Smooth muscle cell (in vitro differentiated cells): ENCODE data around the gene PCSK6. TPM values are rescaled to one million over a fixed set of nuclear protein-coding genes. Genes with fewer than 3 reads are reported as not detected.

Experiments
- DNase-seq: peaks from one replicate; lab custom pipeline; 2025; ENCODE audit not compliant: unreplicated experiment; lab: John Stamatoyannopoulos, UW
- H2AFZ ChIP-seq: fragments of 200-600 bp; sonication (generic); 2 replicates; pipeline ENCODE4 v1.6.0; 2016; ENCODE audit warnings: antibody characterized with exemption, low read depth, mild to moderate bottlenecking
- H3F3A ChIP-seq: fragments of 200-600 bp; sonication (generic); 2 replicates; pipeline ENCODE4 v1.6.0; 2017; ENCODE audit warnings: antibody characterized with exemption, low read depth
- H3K27ac ChIP-seq: fragments of 200-600 bp; sonication (generic); 2 replicates; pipeline ENCODE4 v1.5.1; 2016; ENCODE audit warnings: low read depth, mild to moderate bottlenecking
- H3K27me3 ChIP-seq: fragments of 200-600 bp; sonication (generic); 2 replicates; pipeline ENCODE4 v1.6.1; 2016; ENCODE audit warnings: low read depth, mild to moderate bottlenecking
- H3K36me3 ChIP-seq: fragments of 200-600 bp; sonication (generic); 2 replicates; pipeline ENCODE4 v1.5.1; 2016; ENCODE audit warnings: low read depth
- H3K4me1 ChIP-seq: fragments of 200-600 bp; sonication (generic); 2 replicates; pipeline ENCODE4 v1.5.1; 2016; ENCODE audit warnings: low read depth
- H3K4me2 ChIP-seq: fragments of 200-600 bp; sonication (generic); 2 replicates; pipeline ENCODE4 v1.6.0; 2016; ENCODE audit warnings: mild to moderate bottlenecking
- H3K4me3 ChIP-seq: fragments of 200-600 bp; sonication (generic); 2 replicates; pipeline ENCODE4 v1.5.1; 2016; ENCODE audit warnings: mild to moderate bottlenecking
- H3K79me2 ChIP-seq: fragments of 200-600 bp; sonication (generic); 2 replicates; pipeline ENCODE4 v1.6.0; 2016; ENCODE audit warnings: low read depth, mild to moderate bottlenecking
- H3K9ac ChIP-seq: fragments of 200-600 bp; sonication (generic); 2 replicates; pipeline ENCODE4 v1.6.0; 2016; ENCODE audit warnings: low read depth
- H3K9me3 ChIP-seq: fragments of 200-600 bp; sonication (generic); replicated peaks from 2 replicates; pipeline ENCODE4 v1.5.1; 2016; ENCODE audit warnings: low read depth
- H4K20me1 ChIP-seq: fragments of 200-600 bp; sonication (generic); 2 replicates; pipeline ENCODE4 v1.6.0; 2016; ENCODE audit warnings: low read depth
- WGBS: methylation state at CpG from one replicate; pipeline ENCODE4 v1.1.7; 2016; ENCODE audit warnings: low lambda C conversion rate; 5-methylcytosine and 5-hydroxymethylcytosine counted together
- polyA plus RNA-seq: library from polyadenylated mRNA; unstranded; fragments of >200 nt; fragmentation: Nextera tagmentation; extraction: Ambion mirVana; gene quantifications from 2 replicates; pipeline ENCODE4 v1.2.1, GENCODE V29; 2016
- total RNA-seq: library from RNA; depleted of rRNA; stranded (reverse); fragments of >200 nt; gene quantifications from 2 replicates; pipeline ENCODE4 v1.2.3, GENCODE V29; 2014
- TF ChIP-seq, protein P1 (sequence below): fragments of 200-600 bp; sonication (generic); IDR thresholded peaks from 2 replicates; pipeline ENCODE4 v1.5.1; 2017; ENCODE audit warnings: borderline replicate concordance, mild to moderate bottlenecking, antibody characterized with exemption; ENCODE audit not compliant: insufficient read depth, poor library complexity, severe bottlenecking

The PCSK6 gene
- total and polyA plus RNA-seq, 2 experiments from 2014 or later, result 17.5 TPM

- no peak for DNase-seq
- Histone ChIP-seq H3K36me3 (no peaks in the 10 kb centered on the region), H3K9ac (no peak overlapping the region), H3K79me2 (no peaks in the 10 kb centered on the region), H2AFZ (no peak overlapping the region), H3F3A (no peaks in the 10 kb centered on the region), H3K4me2 (no peak overlapping the region), H3K27me3 (no peaks in the 10 kb centered on the region), H3K4me3 (no peak overlapping the region), H3K4me1 (no peaks in the 10 kb centered on the region), H3K9me3 (no peaks in the 10 kb centered on the region), H3K27ac (no peak overlapping the region), H4K20me1 (no peaks in the 10 kb centered on the region)
- WGBS, result 88% methylated on average over 21 of the region's 21 CpGs
- TF ChIP-seq, protein P1, sequence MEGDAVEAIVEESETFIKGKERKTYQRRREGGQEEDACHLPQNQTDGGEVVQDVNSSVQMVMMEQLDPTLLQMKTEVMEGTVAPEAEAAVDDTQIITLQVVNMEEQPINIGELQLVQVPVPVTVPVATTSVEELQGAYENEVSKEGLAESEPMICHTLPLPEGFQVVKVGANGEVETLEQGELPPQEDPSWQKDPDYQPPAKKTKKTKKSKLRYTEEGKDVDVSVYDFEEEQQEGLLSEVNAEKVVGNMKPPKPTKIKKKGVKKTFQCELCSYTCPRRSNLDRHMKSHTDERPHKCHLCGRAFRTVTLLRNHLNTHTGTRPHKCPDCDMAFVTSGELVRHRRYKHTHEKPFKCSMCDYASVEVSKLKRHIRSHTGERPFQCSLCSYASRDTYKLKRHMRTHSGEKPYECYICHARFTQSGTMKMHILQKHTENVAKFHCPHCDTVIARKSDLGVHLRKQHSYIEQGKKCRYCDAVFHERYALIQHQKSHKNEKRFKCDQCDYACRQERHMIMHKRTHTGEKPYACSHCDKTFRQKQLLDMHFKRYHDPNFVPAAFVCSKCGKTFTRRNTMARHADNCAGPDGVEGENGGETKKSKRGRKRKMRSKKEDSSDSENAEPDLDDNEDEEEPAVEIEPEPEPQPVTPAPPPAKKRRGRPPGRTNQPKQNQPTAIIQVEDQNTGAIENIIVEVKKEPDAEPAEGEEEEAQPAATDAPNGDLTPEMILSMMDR, result no peak
These were observed 162.9 kb downstream of the PCSK6 start for GRCh38 chr15:101326462-101327146.

DNA sequence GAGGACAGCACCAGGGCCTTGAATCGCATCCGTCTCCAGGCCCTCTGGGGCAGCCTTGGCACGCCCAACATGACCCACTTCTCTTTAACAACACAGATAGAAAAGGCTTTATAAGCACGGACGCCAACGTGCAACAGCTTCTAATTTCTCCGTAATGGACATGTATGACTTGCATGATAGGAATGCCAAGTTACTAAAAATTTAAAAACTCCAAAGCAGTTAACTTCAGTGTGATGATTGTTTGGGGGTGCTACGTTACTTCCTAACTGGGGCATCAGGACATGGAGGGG lies 163.5 kb downstream of the PCSK6 start:
- no peak overlapping the region for H3K27ac ChIP-seq
- no peaks in the 10 kb centered on the region for H3K27me3 ChIP-seq
- no peaks in the 10 kb centered on the region for H3K79me2 ChIP-seq
- no peak overlapping the region for H3K9ac ChIP-seq
- no peak overlapping the region for H3K4me3 ChIP-seq
- TF ChIP-seq, protein P1, result no peak
- 92% methylated on average over 8 of the region's 8 CpGs for whole genome bisulfite sequencing
- no peaks in the 10 kb centered on the region for H3F3A ChIP-seq
- no peaks in the 10 kb centered on the region for H3K4me1 ChIP-seq
- H3K4me2 ChIP-seq, result no peak overlapping the region
- no peak for DNase-seq
- no peak overlapping the region for H2AFZ ChIP-seq
- H3K36me3 ChIP-seq, result no peaks in the 10 kb centered on the region
- H4K20me1 ChIP-seq, result no peaks in the 10 kb centered on the region
- no peaks in the 10 kb centered on the region for H3K9me3 ChIP-seq

DNA sequence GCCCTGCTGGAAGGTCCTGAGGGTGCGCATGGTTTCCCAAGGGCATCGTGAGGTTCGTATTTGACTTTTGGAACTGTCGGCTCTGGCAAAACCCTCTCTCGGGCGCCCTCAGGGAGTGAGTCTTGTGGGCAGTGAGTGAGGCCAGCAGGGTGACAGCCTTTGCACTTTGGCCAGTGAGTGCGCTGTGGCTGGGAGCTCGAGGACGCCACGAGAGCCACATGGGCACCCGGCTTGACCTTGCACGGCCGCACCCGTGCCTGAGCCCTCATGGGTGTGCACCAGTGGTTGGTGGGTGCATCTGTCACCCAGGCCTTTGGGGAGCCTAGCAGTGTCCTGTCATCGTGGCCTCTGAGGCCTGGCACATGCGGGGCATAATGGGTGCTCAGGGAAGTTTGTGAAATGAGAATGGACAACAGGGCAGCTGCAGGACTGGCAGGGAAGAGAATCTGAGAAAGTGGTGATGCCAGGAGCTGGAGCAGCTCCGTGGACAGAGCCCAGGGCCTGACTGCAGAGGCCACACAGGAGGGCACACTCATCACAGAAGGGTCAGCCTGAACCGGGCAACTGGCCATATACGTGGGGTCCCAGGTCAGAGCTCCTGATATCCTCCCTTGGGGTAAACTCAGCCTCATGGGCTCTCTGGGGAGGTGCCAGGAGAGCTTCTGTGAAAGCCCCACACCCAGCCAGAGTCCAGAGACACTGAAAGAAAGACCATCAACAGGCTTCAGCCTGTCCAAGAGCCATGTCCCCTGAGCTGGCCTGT lies 164.1 kb downstream of the PCSK6 start:
- 93% methylated on average over 19 of the region's 19 CpGs for WGBS
- H3K9ac ChIP-seq, result no peak overlapping the region
- H3K4me1 ChIP-seq, result no peaks in the 10 kb centered on the region
- H3K4me2 ChIP-seq, result no peak overlapping the region
- no peaks in the 10 kb centered on the region for H3K79me2 ChIP-seq
- H3K4me3 ChIP-seq, result no peak overlapping the region
- no peaks in the 10 kb centered on the region for H3K9me3 ChIP-seq
- no peak overlapping the region for H2AFZ ChIP-seq
- no peaks in the 10 kb centered on the region for H4K20me1 ChIP-seq
- H3F3A ChIP-seq, result no peaks in the 10 kb centered on the region
- H3K27me3 ChIP-seq, result no peaks in the 10 kb centered on the region
- TF ChIP-seq, protein P1, result no peak
- no peaks in the 10 kb centered on the region for H3K36me3 ChIP-seq
- no peak for DNase-seq
- H3K27ac ChIP-seq, result no peak overlapping the region
